ENCODE data around the gene KCNJ12.
A peak's percentile ranks its signal among the peaks of the same experiment; 100 is the strongest.

Gene KCNJ12

DNA sequence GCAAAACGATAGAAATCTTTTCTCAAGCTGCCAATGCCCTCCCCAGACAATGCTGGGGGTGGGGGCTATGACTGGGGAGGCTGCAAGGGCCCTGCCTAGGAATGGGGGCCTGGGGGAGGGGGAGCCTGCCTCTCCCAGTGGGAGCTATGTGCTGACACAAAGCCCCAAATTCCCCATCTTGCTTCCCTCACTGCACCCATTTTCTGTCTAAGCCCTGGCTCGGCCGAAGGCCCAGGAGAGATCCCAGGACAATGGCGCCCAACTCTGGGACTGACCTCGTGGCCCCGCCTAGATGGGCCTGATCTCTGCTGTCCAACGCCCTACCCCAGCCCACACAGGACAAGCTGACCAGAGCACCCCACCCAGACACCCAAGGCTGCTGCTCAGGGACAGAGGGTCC, 11.1 kb upstream of the KCNJ12 start:
- DNase-seq (no peak), ATAC-seq (ENCODE audit: insufficient read depth, low read depth) (no peak)
- Histone ChIP-seq H3K36me3 (ENCODE audit: insufficient read depth, low read length) (no peaks in the 10 kb centered on the region), H3K4me3 (ENCODE audit: low read depth in 1 of 2, low read length in 2 of 2) (no peak overlapping the region), H3K27ac (ENCODE audit: low read length) (no peak overlapping the region), H3K4me2 (ENCODE audit: insufficient read depth, low read length) (no peak overlapping the region), H3K4me1 (ENCODE audit: insufficient read depth, low read length) (peaks cover 10% of the 10 kb centered on the region; the same call in 1 of the 2 replicates), H4K20me1 (ENCODE audit: insufficient read depth, low read length) (no peaks in the 10 kb centered on the region; the same call in 1 of the 2 replicates), H3K9ac (ENCODE audit: low read depth, low read length) (no peak overlapping the region), H2AFZ (ENCODE audit: low read depth, low read length) (no peak overlapping the region), H3K9me3 (ENCODE audit: insufficient read depth, low read length, severe bottlenecking) (no peaks in the 10 kb centered on the region), H3K27me3 (ENCODE audit: insufficient read depth, low read length, poor library complexity) (no peaks in the 10 kb centered on the region), H3K79me2 (ENCODE audit: insufficient read depth, low read length) (no peaks in the 10 kb centered on the region)
- TF ChIP-seq EZH2 (IDR thresholded peaks at IDR 0.05; ENCODE audit: borderline replicate concordance, low read depth, low read length, severe bottlenecking) (no peak), CTCF (IDR thresholded peaks at IDR 0.05; ENCODE audit: borderline replicate concordance, extremely low read depth, low read length, poor library complexity, severe bottlenecking) (no peak)

DNA sequence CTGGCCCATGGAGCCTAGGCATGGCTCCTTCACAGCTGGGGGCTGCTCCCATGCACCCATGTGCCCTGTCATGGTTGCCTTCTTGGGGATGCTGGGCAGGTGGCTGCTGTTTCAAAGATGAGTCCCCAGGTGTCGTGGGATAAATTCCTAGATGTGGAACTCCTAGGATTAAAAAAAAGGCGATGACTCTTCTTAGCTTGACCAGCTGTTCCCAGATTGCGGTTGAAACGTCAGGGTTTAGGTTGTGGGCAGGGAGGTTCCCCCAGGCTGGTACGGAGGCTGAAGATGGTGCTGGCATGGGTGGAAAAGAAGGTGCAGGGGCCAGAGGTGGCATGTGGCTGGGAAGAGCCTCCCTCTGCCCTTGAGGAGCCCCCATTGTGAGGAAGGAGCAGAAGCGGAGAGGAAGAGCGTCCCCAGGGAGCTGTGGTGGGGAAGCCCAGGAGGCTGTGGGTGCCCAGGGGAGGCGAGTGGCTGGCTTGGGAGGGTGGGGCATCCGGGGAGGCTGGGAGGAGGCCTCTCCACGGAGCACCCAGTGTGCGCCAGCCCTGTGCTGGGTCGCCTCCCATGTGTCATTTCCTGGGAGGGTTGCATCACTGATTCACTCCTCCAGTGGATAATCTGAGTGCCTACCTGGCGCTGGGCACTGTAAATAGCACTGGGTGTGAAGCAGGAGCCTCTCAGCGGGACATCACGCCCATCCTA, 7.5 kb upstream of the KCNJ12 start:
- ATAC-seq (ENCODE audit: insufficient read depth, low read depth) (peak; percentile 93), DNase-seq (peak; percentile 71)
- Histone ChIP-seq H3K27ac (ENCODE audit: low read length) (no peak overlapping the region), H3K4me2 (ENCODE audit: insufficient read depth, low read length) (no peak overlapping the region), H3K79me2 (ENCODE audit: insufficient read depth, low read length) (no peaks in the 10 kb centered on the region), H3K27me3 (ENCODE audit: insufficient read depth, low read length, poor library complexity) (no peaks in the 10 kb centered on the region), H3K9me3 (ENCODE audit: insufficient read depth, low read length, severe bottlenecking) (no peaks in the 10 kb centered on the region), H3K4me3 (ENCODE audit: low read depth in 1 of 2, low read length in 2 of 2) (no peak overlapping the region), H4K20me1 (ENCODE audit: insufficient read depth, low read length) (no peaks in the 10 kb centered on the region; the same call in 1 of the 2 replicates), H2AFZ (ENCODE audit: low read depth, low read length) (no peak overlapping the region), H3K4me1 (ENCODE audit: insufficient read depth, low read length) (peaks cover 10% of the 10 kb centered on the region; the same call in 1 of the 2 replicates), H3K9ac (ENCODE audit: low read depth, low read length) (no peak overlapping the region), H3K36me3 (ENCODE audit: insufficient read depth, low read length) (no peaks in the 10 kb centered on the region)
- TF ChIP-seq EZH2 (IDR thresholded peaks at IDR 0.05; ENCODE audit: borderline replicate concordance, low read depth, low read length, severe bottlenecking) (no peak), CTCF (IDR thresholded peaks at IDR 0.05; ENCODE audit: borderline replicate concordance, extremely low read depth, low read length, poor library complexity, severe bottlenecking) (no peak)

GRCh38 chr17:21369395-21369794, 6.8 kb upstream of the KCNJ12 start:
- H3K4me1 ChIP-seq (ENCODE audit: insufficient read depth, low read length): peaks cover 10% of the 10 kb centered on the region; the same call in 1 of the 2 replicates
- no peak overlapping the region for H3K27ac ChIP-seq (ENCODE audit: low read length)
- H3K36me3 ChIP-seq (ENCODE audit: insufficient read depth, low read length): no peaks in the 10 kb centered on the region
- H3K9me3 ChIP-seq (ENCODE audit: insufficient read depth, low read length, severe bottlenecking): no peaks in the 10 kb centered on the region
- no peak overlapping the region for H2AFZ ChIP-seq (ENCODE audit: low read depth, low read length)
- no peak for DNase-seq
- no peak for ATAC-seq (ENCODE audit: insufficient read depth, low read depth)
- no peak overlapping the region for H3K9ac ChIP-seq (ENCODE audit: low read depth, low read length)
- H3K79me2 ChIP-seq (ENCODE audit: insufficient read depth, low read length): no peaks in the 10 kb centered on the region
- no peak for TF ChIP-seq CTCF (IDR thresholded peaks at IDR 0.05; ENCODE audit: borderline replicate concordance, extremely low read depth, low read length, poor library complexity, severe bottlenecking)
- no peak for TF ChIP-seq EZH2 (IDR thresholded peaks at IDR 0.05; ENCODE audit: borderline replicate concordance, low read depth, low read length, severe bottlenecking)
- H3K4me2 ChIP-seq (ENCODE audit: insufficient read depth, low read length): no peak overlapping the region
- peaks cover 2% of the 10 kb centered on the region; the same call in 1 of the 2 replicates for H4K20me1 ChIP-seq (ENCODE audit: insufficient read depth, low read length)
- H3K27me3 ChIP-seq (ENCODE audit: insufficient read depth, low read length, poor library complexity): no peaks in the 10 kb centered on the region
- H3K4me3 ChIP-seq (ENCODE audit: low read depth in 1 of 2, low read length in 2 of 2): no peak overlapping the region
